Islet of Langerhans (tissue), 1 donor: ENCODE measurements around the gene MED14.

ENCODE experiments used
- FAIRE-seq: peaks from one replicate; lab custom pipeline; 2011; peaks lifted over from hg19 to GRCh38; lab: Jason Lieb, UNC

The MED14 gene

GRCh38 chrX:40603446-40603845, 131.9 kb downstream of the MED14 start:
- FAIRE-seq = no peak
